ELF-1 (cell line): Measurements from ENCODE around the gene SH3TC2.
A peak's percentile ranks its signal among the peaks of the same experiment; 100 is the strongest.

Experiments
- DNase-seq: peaks from one replicate; pipeline ENCODE4 v3.0.0-alpha.2; 2016; ENCODE audit warnings: low read depth, low spot score

Gene SH3TC2

GRCh38 chr5:149001162-149001561, 61.7 kb downstream of the SH3TC2 start:
- no peak for DNase-seq

GRCh38 chr5:148999741-149000140, 63.1 kb downstream of the SH3TC2 start:
- no peak for DNase-seq

- peak; percentile 27 for DNase-seq
These were observed 64.6 kb downstream of the SH3TC2 start for GRCh38 chr5:148998174-148998797.

GRCh38 chr5:148996270-148996669, 66.6 kb downstream of the SH3TC2 start:
- DNase-seq: no peak

GRCh38 chr5:148995791-148996190, 67.1 kb downstream of the SH3TC2 start:
- no peak for DNase-seq

GRCh38 chr5:148993283-148993936, 69.5 kb downstream of the SH3TC2 start:
- DNase-seq: no peak

- DNase-seq: no peak
These were observed 70.6 kb downstream of the SH3TC2 start for GRCh38 chr5:148992265-148992664.

GRCh38 chr5:148991566-148991965, 71.3 kb downstream of the SH3TC2 start:
- DNase-seq: no peak

- DNase-seq: no peak
These were observed 72.0 kb downstream of the SH3TC2 start for GRCh38 chr5:148990817-148991216.

GRCh38 chr5:148989567-148989966, 73.3 kb downstream of the SH3TC2 start:
- DNase-seq: no peak

GRCh38 chr5:148988328-148988727, 74.5 kb downstream of the SH3TC2 start:
- DNase-seq: no peak

- DNase-seq: no peak
These were observed 76.2 kb downstream of the SH3TC2 start for GRCh38 chr5:148986636-148987035.

- DNase-seq: peak; percentile 78
These were observed 78.5 kb downstream of the SH3TC2 start for GRCh38 chr5:148984345-148984744.

- DNase-seq: peak; percentile 17
These were observed 81.5 kb downstream of the SH3TC2 start for GRCh38 chr5:148981353-148981752.

GRCh38 chr5:148980731-148981130, 82.1 kb downstream of the SH3TC2 start:
- no peak for DNase-seq

- peak; percentile 26 for DNase-seq
These were observed 83.7 kb downstream of the SH3TC2 start for GRCh38 chr5:148979083-148979723.

GRCh38 chr5:148978370-148979082, 84.3 kb downstream of the SH3TC2 start:
- peak; percentile 34 for DNase-seq

- peak; percentile 72 for DNase-seq
These were observed 86.1 kb downstream of the SH3TC2 start for GRCh38 chr5:148976569-148977381.

GRCh38 chr5:148974642-148975327, 88.1 kb downstream of the SH3TC2 start:
- no peak for DNase-seq

GRCh38 chr5:148973455-148973854, 89.4 kb downstream of the SH3TC2 start:
- DNase-seq: no peak

- peak; percentile 34 for DNase-seq
These were observed 89.9 kb downstream of the SH3TC2 start for GRCh38 chr5:148972974-148973374.
